Measurements from ENCODE around the gene MGAT5.

Gene MGAT5

DNA sequence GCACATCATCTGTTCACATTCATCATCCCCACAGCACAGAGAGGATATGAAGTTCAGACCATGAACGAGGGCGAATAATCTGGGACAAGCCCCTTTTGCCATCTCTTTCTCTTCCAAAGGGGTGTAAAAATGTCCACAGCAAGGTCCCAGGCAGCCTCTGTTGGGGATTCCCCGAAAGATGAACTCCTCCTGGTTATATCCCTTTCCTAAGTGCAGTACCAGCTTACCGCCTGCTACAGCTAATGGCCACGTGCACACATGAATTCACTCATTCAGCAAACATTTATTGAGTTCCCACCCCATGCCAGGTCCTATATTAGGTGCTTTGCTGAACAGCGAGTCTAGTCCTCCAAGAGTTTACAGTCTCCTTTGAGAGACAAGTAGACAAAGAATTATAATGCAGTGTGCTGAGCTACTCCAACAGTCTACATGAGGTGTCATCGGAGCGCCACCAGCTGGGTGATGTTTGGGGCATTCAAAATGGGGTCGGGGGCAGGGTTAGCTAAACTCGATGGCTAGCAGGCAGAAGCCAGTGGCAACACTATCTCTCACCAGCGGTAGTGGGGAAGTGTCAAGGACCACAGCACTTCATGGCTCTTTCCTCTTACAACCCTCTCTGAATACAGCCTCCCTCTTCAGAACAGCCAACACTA lies 236.0 kb downstream of the MGAT5 start:
- DNase-seq, result no peak

DNA sequence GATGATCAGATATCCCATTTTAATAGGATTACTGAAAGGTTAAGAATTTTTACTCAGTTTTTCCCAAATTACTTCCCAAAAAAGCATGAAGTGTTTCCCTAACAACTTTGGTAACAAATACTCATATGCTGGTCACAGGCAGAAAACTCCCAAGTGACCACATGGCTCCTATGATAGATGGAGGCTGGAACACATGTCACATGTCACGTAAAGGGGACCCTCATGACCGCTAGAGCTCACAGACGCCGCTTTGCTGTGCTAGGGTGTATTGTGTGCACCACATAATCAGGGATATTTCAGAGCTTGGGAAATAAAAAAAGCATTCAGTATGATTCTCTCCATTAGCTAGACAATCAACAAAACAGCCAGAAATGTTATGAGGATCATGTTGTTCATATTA lies 236.7 kb downstream of the MGAT5 start:
- DNase-seq, result no peak

DNA sequence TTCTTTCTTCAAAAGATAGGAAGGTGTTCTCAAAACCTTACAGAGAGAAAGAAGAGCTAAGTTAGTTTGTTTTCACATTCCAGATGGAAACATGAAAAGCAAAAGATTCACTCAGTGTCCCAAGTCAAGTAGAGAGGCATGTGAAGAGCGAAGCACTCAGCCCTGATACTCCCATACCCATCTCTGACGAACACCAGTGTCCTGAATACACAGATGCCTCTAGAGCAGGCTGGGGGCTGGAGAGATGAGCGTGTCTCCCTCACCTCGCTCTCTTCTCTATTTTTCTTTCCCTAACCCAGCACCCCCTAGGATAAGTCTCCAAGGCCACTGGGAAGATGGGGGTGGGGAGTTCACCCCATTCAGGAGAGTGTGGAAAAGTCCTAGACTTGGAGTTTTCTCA lies 237.2 kb downstream of the MGAT5 start:
- DNase-seq, result no peak

DNA sequence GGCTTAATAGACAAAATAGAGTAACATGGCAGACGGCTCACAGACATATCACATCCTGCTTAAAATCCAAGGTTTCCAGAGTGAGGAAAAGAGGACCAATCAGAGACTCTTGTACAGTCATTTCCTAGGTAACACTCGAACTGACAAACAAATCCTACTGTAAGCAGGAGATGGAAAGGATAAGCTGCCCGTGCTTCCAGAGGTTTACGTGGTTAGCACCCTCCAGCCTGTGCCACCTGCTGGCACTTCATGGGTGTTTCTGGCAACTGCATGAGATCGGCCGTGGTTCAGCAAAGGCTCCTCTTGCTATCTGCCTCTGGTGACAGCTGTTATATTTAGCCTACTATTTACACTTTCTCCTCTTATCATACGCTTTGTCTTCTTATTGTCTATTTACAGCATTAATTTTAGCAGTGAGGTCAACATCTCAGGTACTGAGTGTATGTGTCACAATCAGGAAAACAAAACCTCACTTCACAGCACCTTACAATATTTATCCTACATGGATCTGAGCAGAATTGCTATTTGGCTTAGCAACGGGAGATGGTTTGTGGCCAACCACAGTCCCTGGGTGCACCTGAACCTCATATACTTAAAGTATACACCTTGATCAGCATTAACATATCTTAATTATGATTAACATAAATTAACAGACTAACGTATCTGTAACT lies 238.0 kb downstream of the MGAT5 start:
- no peak for DNase-seq

DNA sequence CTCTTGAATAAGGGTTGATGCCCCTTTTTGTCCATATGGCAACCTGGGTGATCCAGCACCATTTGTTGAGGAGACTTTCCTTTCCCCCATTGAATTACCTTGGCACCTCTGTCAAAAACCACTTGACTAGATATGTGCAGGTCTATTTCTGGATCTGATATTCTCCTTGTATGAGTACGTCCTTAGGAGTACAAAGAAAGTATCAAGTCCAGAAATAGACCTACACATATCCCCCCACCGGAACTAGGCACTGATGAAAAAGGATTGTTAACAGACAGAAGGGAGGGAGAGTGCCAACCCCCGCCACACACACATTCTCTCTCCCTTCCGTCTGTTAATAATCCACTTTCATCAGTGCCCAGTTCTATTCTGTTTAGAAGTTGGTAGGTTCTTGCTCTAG lies 239.9 kb downstream of the MGAT5 start:
- no peak for DNase-seq

DNA sequence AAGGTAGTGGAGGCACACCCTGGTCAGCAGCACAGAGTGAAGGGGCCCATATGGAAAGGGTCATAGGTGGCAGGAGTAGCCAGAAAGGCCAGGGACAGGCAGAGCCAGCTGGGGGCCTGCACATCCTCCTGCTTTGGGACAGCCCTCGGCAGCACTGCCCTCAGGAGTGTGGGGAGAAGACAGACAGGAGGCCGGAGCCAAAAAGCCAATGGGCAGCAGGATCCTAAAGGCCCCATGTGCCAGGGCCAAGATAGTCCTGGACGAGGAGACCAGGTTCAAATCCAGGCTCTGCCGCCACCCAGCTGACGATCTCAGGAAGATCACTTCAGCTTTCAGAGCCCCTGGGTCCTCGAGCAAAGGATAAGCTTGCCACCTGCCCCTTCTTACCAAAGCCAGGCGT lies 244.8 kb downstream of the MGAT5 start:
- no peak for DNase-seq

DNA sequence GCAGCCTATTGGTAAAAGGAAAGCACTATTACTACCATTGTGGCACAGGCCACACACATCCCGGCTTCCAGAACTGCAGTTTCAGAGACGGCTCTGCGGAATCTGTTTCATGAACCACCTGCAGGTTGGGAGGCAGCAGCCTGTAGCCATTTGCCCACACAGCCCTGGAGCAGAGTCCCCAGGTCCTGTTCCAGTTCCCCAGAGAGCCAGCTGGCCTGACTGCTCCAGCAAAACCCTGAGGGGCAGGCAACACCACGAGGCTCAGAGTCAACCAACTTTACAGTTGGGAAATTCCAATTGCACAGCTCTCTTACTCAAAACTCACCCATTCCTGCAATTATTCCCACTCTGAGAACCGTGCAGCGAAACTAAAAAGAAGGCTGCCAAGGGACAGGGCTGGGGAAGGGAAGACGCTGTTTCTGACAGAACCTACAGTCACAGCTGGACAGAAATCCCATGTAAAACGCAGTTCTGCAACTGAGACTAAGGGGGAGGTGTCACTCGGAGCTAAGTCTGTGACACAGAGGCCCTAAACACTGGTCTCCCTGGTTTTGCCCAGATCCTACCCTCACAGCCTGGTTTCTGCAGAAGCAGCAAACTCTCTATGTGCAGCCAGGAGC lies 245.5 kb downstream of the MGAT5 start:
- no peak for DNase-seq

DNA sequence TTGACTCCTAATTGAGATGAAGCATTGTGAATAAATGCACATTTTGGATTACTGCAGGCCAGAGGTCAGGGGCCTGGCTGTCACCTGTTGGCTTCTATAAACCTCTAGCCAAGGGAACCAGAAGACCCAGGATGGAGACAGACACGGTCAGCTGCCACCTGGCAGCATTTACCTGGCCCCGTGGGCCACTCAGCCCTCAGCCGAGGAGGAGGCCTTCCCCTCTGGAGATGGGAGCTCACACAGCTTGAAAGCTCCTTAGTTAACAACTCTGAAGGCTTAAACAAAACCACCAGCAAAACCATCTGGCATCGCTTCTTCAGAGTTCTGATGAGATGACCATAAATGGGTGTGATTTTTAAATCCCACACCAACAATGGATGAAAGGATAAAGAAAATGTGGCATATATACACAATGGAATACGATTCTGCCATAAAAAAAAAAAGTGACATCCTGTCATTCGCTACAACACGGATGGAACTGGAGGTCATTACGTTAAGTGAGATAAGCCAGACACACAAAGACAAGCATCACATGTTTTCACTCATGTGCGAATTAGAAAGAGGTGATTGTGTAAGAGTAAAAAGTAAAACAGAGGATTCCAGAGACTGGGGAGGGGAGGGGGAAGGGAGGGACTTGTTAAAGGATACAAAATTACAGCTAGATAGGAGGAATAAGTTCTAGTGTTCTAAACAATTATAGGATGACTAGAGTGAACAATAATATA lies 246.5 kb downstream of the MGAT5 start:
- DNase-seq, result no peak

DNA sequence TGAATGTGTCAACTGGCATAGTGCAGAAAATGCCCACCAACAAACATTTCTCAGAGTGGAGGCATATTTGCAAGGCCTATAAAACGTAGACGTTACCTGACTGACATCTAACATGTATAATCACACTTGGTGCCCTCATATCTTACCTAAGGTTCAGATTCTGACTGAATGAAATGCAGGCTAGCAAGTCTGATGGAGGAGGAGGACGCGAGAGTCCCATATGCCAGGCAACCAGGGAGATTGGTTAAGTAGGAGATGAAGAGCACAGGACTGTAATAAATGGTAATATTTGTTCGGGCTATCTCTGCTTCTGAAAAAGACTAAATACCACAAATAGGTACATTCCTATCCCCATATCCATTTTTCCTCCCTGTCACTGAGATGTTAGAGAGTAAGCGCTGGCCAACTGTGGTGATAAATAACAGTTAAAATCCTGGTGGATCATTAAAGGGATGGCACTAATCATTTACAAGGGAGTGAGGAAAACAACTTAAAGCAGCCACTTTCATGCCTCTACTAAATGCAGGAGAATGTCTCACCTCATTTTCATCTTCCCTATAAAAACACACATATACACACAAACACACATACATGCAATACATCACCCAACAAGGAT lies 247.7 kb downstream of the MGAT5 start:
- DNase-seq, result no peak

DNA sequence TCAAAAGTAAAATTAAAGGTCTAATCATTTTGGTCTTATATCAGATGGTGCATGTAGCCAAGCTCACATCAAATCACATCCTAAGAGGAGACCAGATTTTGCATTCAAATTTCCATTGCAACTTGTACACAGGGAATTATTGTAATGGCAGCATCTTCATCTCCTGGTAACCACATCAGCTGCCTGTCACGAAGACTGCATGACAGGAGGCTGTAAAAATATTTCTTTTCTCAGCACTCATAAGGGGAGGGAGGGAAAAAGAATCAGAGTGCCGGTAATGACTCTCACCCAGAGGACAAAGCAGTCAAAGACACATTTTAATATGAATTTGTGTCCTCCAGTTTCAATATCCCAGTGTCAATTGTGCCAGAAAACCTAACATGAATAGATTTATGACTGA lies 248.2 kb downstream of the MGAT5 start:
- no peak for DNase-seq
